ENCODE results near the gene NT5C3B.

The NT5C3B gene

GRCh38 chr17:41825175-41825845, 10.7 kb downstream of the NT5C3B start:
- no peaks in the 10 kb centered on the region for H3K4me1 Mint-ChIP-seq (ENCODE audit: low read depth)
- no peak overlapping the region for H3K27ac Mint-ChIP-seq
- H3K36me3 Mint-ChIP-seq (ENCODE audit: low read depth) = peaks cover 8% of the 10 kb centered on the region
- no peaks in the 10 kb centered on the region for H3K9me3 Mint-ChIP-seq
- H3K27me3 Mint-ChIP-seq = peaks cover 6% of the 10 kb centered on the region
- no peak overlapping the region for H3K4me3 Mint-ChIP-seq
- intact Hi-C loops (cut with micrococcal nuclease) = no loop called here

- H3K27me3 Mint-ChIP-seq = peaks cover 10% of the 10 kb centered on the region
- H3K4me3 Mint-ChIP-seq = no peak overlapping the region
- no peak overlapping the region for H3K27ac Mint-ChIP-seq
- H3K9me3 Mint-ChIP-seq = no peaks in the 10 kb centered on the region
- H3K4me1 Mint-ChIP-seq (ENCODE audit: low read depth) = no peaks in the 10 kb centered on the region
- H3K36me3 Mint-ChIP-seq (ENCODE audit: low read depth) = peaks cover 8% of the 10 kb centered on the region
- intact Hi-C loops (cut with micrococcal nuclease) = no loop called here
Observed at GRCh38 chr17:41824086-41824485, 11.9 kb downstream of the NT5C3B start.

GRCh38 chr17:41823580-41823979, 12.5 kb downstream of the NT5C3B start:
- Mint-ChIP-seq H3K27ac (no peak overlapping the region), H3K36me3 (ENCODE audit: low read depth) (peaks cover 8% of the 10 kb centered on the region), H3K27me3 (peaks cover 10% of the 10 kb centered on the region), H3K4me1 (ENCODE audit: low read depth) (no peaks in the 10 kb centered on the region), H3K9me3 (no peaks in the 10 kb centered on the region), H3K4me3 (no peak overlapping the region)
- intact Hi-C loops (cut with micrococcal nuclease) = no loop called here

- no peak overlapping the region for H3K4me3 Mint-ChIP-seq
- no peak overlapping the region for H3K27ac Mint-ChIP-seq
- H3K27me3 Mint-ChIP-seq = peaks cover 12% of the 10 kb centered on the region
- no peaks in the 10 kb centered on the region for H3K4me1 Mint-ChIP-seq (ENCODE audit: low read depth)
- peaks cover 8% of the 10 kb centered on the region for H3K36me3 Mint-ChIP-seq (ENCODE audit: low read depth)
- intact Hi-C loops (cut with micrococcal nuclease) = no loop called here
- H3K9me3 Mint-ChIP-seq = no peaks in the 10 kb centered on the region
Observed at GRCh38 chr17:41823141-41823524, 12.9 kb downstream of the NT5C3B start.

GRCh38 chr17:41822216-41823140, 13.6 kb downstream of the NT5C3B start:
- no peak overlapping the region for H3K4me3 Mint-ChIP-seq
- H3K36me3 Mint-ChIP-seq (ENCODE audit: low read depth) = peaks cover 8% of the 10 kb centered on the region
- no peaks in the 10 kb centered on the region for H3K9me3 Mint-ChIP-seq
- intact Hi-C loops (cut with micrococcal nuclease) = no loop called here
- no peaks in the 10 kb centered on the region for H3K4me1 Mint-ChIP-seq (ENCODE audit: low read depth)
- no peak overlapping the region for H3K27ac Mint-ChIP-seq
- peaks cover 15% of the 10 kb centered on the region for H3K27me3 Mint-ChIP-seq

GRCh38 chr17:41821776-41822175, 14.3 kb downstream of the NT5C3B start:
- no peak overlapping the region for H3K27ac Mint-ChIP-seq
- H3K9me3 Mint-ChIP-seq = no peaks in the 10 kb centered on the region
- intact Hi-C loops (cut with micrococcal nuclease) = no loop called here

GRCh38 chr17:41818024-41818423, 18.0 kb downstream of the NT5C3B start:
- H3K4me1 Mint-ChIP-seq (ENCODE audit: low read depth) = no peaks in the 10 kb centered on the region
- H3K4me3 Mint-ChIP-seq = no peak overlapping the region
- intact Hi-C loops (cut with micrococcal nuclease) = no loop called here
- H3K36me3 Mint-ChIP-seq (ENCODE audit: low read depth) = no peaks in the 10 kb centered on the region
- H3K27me3 Mint-ChIP-seq = peaks cover 33% of the 10 kb centered on the region
- no peak overlapping the region for H3K27ac Mint-ChIP-seq
- H3K9me3 Mint-ChIP-seq = no peaks in the 10 kb centered on the region

More at GRCh38 chr17:41821776-41822175, 14.3 kb downstream of the NT5C3B start:
- Mint-ChIP-seq H3K4me1 (ENCODE audit: low read depth) (no peaks in the 10 kb centered on the region), H3K27me3 (peaks cover 15% of the 10 kb centered on the region), H3K36me3 (ENCODE audit: low read depth) (peaks cover 8% of the 10 kb centered on the region), H3K4me3 (no peak overlapping the region)

- no peak overlapping the region for H3K4me3 Mint-ChIP-seq
- intact Hi-C loops (cut with micrococcal nuclease) = no loop called here
- H3K36me3 Mint-ChIP-seq (ENCODE audit: low read depth) = no peaks in the 10 kb centered on the region
- H3K27ac Mint-ChIP-seq = no peak overlapping the region
- H3K4me1 Mint-ChIP-seq (ENCODE audit: low read depth) = peaks cover 11% of the 10 kb centered on the region
- H3K9me3 Mint-ChIP-seq = no peaks in the 10 kb centered on the region
- H3K27me3 Mint-ChIP-seq = peaks cover 45% of the 10 kb centered on the region
Observed at GRCh38 chr17:41816637-41817320, 19.3 kb downstream of the NT5C3B start.

GRCh38 chr17:41814195-41814594, 21.8 kb downstream of the NT5C3B start:
- no peak overlapping the region for H3K27ac Mint-ChIP-seq
- intact Hi-C loops (cut with micrococcal nuclease) = no loop called here
- no peak overlapping the region for H3K4me3 Mint-ChIP-seq
- H3K27me3 Mint-ChIP-seq = peaks cover 59% of the 10 kb centered on the region
- no peaks in the 10 kb centered on the region for H3K36me3 Mint-ChIP-seq (ENCODE audit: low read depth)
- H3K9me3 Mint-ChIP-seq = no peaks in the 10 kb centered on the region
- peaks cover 23% of the 10 kb centered on the region for H3K4me1 Mint-ChIP-seq (ENCODE audit: low read depth)

GRCh38 chr17:41813699-41814124, 22.3 kb downstream of the NT5C3B start:
- Mint-ChIP-seq H3K4me3 (no peak overlapping the region), H3K27ac (no peak overlapping the region), H3K36me3 (ENCODE audit: low read depth) (no peaks in the 10 kb centered on the region), H3K9me3 (no peaks in the 10 kb centered on the region), H3K4me1 (ENCODE audit: low read depth) (peaks cover 23% of the 10 kb centered on the region), H3K27me3 (peaks cover 64% of the 10 kb centered on the region)
- intact Hi-C loops (cut with micrococcal nuclease) = no loop called here

GRCh38 chr17:41813152-41813680, 22.8 kb downstream of the NT5C3B start:
- H3K27ac Mint-ChIP-seq = no peak overlapping the region
- H3K4me1 Mint-ChIP-seq (ENCODE audit: low read depth) = peaks cover 23% of the 10 kb centered on the region
- H3K4me3 Mint-ChIP-seq = no peak overlapping the region
- H3K36me3 Mint-ChIP-seq (ENCODE audit: low read depth) = no peaks in the 10 kb centered on the region
- intact Hi-C loops (cut with micrococcal nuclease) = no loop called here
- peaks cover 65% of the 10 kb centered on the region for H3K27me3 Mint-ChIP-seq
- no peaks in the 10 kb centered on the region for H3K9me3 Mint-ChIP-seq

GRCh38 chr17:41812381-41813151, 23.5 kb downstream of the NT5C3B start, which contains the start of gene FKBP10:
Gene FKBP10 (plus strand): TSS chr17:41813004. CDS start chr17:41813035, 31 bp downstream.
- Mint-ChIP-seq H3K4me3 (peak within 1 kb of the TSS; percentile 76), H3K9me3 (no peaks in the 10 kb centered on the region), H3K36me3 (ENCODE audit: low read depth) (no peaks in the 10 kb centered on the region), H3K4me1 (ENCODE audit: low read depth) (peaks cover 23% of the 10 kb centered on the region), H3K27ac (no peak within 1 kb of the TSS), H3K27me3 (peaks cover 68% of the 10 kb centered on the region)
- intact Hi-C loops (cut with micrococcal nuclease) = no loop called here
